T-helper 2 cell treated with Interferon-gamma antibody and Interleukin-4, amounts not matched to agents 100 ng/mL and 5 ng/mL, for 36 hours (primary cell): ENCODE data around the gene CCER1. TPM values are rescaled to one million over a fixed set of nuclear protein-coding genes. Genes with fewer than 3 reads are reported as not detected.

Experiments
- intact Hi-C: fragments of 100-400 bp; cut with micrococcal nuclease; formaldehyde crosslinking; loops from one replicate; pipeline ENCODE4 v1.15.1; 2023
- total RNA-seq: library from RNA; stranded (reverse); gene quantifications from 2 replicates; pipeline ENCODE4 v1.2.3, GENCODE V29; 2022

The CCER1 gene
- total RNA-seq, 1 donor from 2014 or later, result not detected

DNA sequence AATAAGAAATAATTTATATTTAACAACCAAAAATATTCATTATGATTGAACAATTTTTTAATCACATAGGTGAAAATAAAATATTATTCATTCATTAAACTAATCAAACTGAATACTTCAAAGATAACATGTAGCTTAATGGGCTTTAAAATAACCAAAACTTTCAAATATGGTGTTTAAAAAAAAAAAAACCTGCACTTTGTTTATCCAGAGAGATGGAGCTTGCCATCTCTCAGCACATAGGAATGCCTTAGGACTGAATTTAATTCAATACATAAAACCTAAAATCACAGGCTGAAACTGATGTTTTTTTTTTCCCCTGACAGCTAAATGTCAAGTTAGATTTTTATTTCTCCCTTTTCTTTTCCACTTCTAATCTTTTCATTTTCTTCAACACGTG, 14.4 kb upstream of the CCER1 start:
- intact Hi-C loops, result no loop called here

- intact Hi-C loops, result no loop called here
These were observed 10.2 kb upstream of the CCER1 start for GRCh38 chr12:90965204-90965603.

DNA sequence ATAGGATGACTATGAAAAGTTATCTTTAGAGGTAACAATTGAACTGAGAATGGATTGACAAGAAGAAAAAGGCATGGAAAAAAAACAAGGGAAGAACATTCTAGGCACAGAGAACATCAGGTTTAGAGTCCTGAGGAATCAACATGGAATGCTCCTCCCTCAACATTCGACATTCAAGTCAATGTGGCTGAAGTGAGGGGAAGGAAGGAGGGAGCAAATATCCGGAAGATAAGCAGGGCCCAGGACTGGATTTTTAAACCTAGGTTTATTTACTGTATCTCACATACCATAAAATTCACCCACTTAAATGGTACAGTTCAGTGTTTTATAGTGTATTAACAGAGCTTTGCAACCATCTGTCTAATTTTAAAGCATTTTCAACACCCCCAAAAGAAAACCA, 9.6 kb upstream of the CCER1 start:
- intact Hi-C loops, result no loop called here

GRCh38 chr12:90963946-90964345, 9.0 kb upstream of the CCER1 start:
- intact Hi-C loops, result no loop called here

DNA sequence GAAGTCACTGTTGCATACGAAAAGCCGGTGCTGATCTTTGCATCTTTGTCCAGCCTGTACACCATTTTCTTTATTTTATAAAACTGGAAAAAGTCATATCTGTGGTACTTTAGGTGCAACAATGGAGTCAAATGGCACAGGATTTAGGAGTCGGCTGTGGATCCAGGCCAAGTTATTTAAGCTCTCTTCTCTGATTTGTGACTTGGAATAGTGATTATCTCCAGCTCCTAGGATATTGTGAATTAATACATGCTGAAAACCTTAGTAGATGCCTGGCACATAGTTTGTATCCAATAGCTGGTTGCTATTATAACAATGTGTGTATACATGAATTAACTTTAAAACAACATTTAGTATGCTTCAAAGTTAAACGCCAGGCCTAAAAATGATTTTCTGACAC, 6.2 kb upstream of the CCER1 start:
- intact Hi-C loops, result no loop called here

- intact Hi-C loops, result no loop called here
These were observed 4.7 kb upstream of the CCER1 start for GRCh38 chr12:90959538-90960139.

GRCh38 chr12:90959032-90959431, 4.1 kb upstream of the CCER1 start:
- intact Hi-C loops, result no loop called here

DNA sequence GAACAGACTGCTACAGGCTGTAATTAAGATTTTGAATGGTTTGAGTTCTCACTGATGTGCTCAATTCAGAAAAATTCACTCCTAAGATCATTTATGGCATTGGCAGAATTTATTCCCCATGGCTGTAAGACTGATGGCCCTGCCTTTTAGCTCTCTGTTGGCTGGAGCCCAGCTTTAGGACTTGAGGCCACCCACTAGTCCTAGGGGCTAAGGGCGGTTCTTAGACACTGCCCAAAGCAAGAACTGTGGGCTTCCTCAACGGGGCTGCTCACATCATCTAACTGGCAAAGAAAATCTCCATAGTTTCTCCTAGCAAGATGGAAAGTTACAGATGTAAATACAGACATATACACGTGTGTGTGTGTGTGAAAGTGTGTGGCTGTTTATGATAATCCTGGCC, 3.4 kb upstream of the CCER1 start:
- intact Hi-C loops, result no loop called here

DNA sequence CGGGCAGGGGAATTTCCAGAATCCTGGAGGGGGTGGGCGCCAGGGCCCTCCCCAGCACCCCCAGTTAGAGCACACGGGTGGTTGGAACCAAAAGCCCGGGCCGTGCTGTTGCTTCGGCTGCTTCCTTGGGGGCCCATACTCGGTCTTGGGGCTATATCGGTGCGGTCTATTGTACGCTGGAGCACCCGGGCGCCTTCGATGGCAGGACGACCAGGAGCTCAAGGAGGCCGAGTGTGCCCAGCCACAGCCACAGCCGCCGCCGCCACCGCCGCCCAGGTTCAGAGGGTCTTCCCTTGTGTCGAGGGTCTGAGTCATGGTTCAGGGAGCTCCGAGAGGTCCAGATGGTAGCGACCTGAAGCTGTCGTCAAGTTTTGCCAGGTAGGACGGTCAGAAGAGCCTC, 548 bp downstream of the CCER1 start:
- intact Hi-C loops, result no loop called here

DNA sequence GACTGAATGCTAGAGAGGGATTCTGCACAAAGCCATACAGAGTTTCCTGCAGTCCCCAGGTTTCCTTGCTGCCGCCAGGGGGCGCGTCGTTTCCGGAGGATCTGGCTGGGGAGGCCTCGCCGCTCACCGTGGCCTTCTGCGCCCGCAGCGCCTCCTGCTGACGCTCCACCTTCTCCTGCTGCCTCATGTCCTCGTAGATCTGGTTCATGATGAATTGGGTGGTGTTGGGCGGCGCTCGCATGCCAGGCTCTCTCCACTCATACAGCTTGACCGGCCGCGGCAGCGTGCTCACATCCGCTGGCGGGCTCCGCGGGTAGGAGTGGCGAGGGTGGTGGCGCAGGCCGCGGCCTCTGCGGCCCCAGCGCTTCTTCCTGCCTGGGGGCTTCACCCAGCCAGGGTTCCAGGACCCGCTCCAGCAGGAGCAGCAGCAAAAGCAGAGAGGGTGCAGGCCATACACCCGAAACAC, 987 bp downstream of the CCER1 start:
- intact Hi-C loops, result no loop called here

GRCh38 chr12:90951432-90952105, 3.4 kb downstream of the CCER1 start:
- intact Hi-C loops, result no loop called here

DNA sequence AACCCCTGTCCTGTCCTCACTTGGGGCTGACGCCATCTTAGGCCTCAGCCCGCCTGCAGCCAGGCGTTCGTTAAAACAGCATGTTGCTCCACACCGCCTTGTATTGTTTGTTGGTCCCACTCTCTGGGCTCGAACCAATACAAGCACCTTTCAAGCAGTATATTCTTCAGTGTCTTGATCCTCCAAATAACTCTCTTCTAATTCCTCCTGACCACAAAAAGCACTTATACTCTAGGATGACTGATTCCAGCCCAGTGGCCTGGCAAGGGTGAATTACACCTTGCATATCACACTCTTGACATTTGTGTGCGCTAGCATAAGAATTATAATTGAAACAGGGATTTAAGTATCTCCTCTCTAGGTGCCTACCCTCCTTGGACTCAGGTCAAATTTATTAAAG, 7.1 kb downstream of the CCER1 start:
- intact Hi-C loops, result no loop called here

DNA sequence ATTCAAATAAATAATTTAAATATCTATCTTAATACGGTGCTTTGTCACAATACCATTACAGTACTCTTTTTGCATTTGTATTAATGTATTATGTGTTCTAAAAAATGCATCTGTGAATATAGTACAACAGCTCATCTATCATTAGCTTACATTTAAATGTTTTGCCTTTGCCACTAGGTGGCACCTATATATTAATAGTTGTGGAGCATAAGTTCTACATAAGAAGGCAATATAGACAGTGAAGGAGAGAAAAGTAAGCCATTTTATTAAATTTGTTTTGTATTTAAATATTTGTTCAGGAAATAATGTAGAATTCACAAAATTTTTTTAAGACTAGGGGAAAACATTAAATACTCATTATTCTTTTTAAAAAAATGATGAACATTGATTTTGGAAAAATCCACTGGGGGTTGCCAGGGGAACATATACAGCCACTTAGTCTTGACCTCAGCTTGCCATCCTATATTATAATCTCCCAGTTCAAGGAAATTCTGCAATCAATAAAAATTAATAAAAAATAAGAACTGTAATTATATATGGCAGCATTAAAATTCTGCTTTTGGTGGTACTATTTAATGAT, 9.8 kb downstream of the CCER1 start:
- intact Hi-C loops, result no loop called here

DNA sequence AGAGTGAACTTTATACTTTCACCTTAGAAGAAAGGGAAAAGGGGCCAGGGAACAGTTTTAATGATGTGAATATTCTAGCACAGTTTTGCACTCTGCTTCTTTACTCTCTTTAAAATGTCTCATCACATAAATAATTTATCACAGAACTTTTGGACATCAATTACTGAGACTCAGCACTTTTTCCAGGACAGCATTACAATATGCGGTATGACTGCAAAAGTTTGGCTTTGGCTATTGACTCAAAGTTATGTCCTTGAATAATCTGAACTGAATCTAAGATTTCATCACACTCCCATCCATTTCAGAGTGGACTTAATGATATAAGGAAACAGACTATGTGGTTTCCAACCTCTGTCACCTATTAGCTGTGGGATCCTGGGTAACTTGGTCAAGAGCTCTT, 11.7 kb downstream of the CCER1 start:
- intact Hi-C loops, result no loop called here

GRCh38 chr12:90940872-90941499, 14.0 kb downstream of the CCER1 start:
- intact Hi-C loops, result no loop called here

- intact Hi-C loops, result loop anchor here (10.0 kb wide), 1 partner anchor 1395 kb away; no protein-coding TSS in a partner anchor
These were observed 15.6 kb downstream of the CCER1 start for GRCh38 chr12:90939382-90939781.

DNA sequence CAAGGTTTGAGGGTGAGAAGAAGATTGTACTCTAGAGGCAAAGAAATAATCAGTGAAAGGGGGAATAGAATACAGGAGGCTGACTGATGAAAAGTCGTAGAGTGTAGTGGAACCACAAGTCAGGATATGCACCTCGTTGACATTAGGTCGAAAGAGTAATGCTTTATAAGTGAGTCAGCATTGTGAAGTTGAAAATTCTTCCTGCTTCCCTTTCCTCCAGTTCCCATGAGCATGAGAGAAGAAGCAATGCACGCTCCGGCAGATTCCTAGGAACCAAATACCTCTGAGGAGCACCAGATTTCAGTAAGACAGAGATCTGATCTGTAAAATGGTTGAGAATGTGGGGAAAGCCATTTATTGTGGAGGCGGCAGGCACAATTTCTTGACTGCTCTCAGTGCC, 16.5 kb downstream of the CCER1 start:
- intact Hi-C loops, result loop anchor here (10.0 kb wide), 1 partner anchor 1394 kb away; no protein-coding TSS in a partner anchor

- intact Hi-C loops, result loop anchor here (10.0 kb wide), 1 partner anchor 1393 kb away; no protein-coding TSS in a partner anchor
These were observed 17.3 kb downstream of the CCER1 start for GRCh38 chr12:90937651-90938050.

- intact Hi-C loops, result loop anchor here (10.0 kb wide), 1 partner anchor 1392 kb away; no protein-coding TSS in a partner anchor
These were observed 18.6 kb downstream of the CCER1 start for GRCh38 chr12:90936230-90937005.

GRCh38 chr12:90925562-90925961, 29.4 kb downstream of the CCER1 start:
- intact Hi-C loops, result no loop called here

- intact Hi-C loops, result no loop called here
These were observed 30.6 kb downstream of the CCER1 start for GRCh38 chr12:90924406-90924805.
